GM18870 (cell line): ENCODE measurements around the gene CYP27C1.
"Not testable (repeated sequence)": the region's sequence is repeated elsewhere in the genome, so short reads cannot be mapped to it uniquely, and the experiment has no call there.

ENCODE experiments used
- ATAC-seq: cut with Tn5 transposase; IDR thresholded peaks from one replicate; pipeline ENCODE4 v1.9.1; 2021; ENCODE audit warnings: moderate library complexity; ENCODE audit not compliant: unreplicated experiment

Gene CYP27C1

GRCh38 chr2:127173057-127173456, 47.0 kb downstream of the CYP27C1 start:
- ATAC-seq, result no peak

- ATAC-seq, result no peak
Observed at GRCh38 chr2:127172306-127172705, 47.8 kb downstream of the CYP27C1 start.

GRCh38 chr2:127170452-127171197, 49.5 kb downstream of the CYP27C1 start:
- ATAC-seq, result no peak

- ATAC-seq, result no peak
Observed at GRCh38 chr2:127170021-127170420, 50.1 kb downstream of the CYP27C1 start.

GRCh38 chr2:127169066-127169660, 50.9 kb downstream of the CYP27C1 start:
- no peak for ATAC-seq

GRCh38 chr2:127166231-127166860, 53.8 kb downstream of the CYP27C1 start:
- ATAC-seq, result no peak

- no peak for ATAC-seq
Observed at GRCh38 chr2:127165539-127165935, 54.6 kb downstream of the CYP27C1 start.

- ATAC-seq, result no peak
Observed at GRCh38 chr2:127164761-127165538, 55.1 kb downstream of the CYP27C1 start.

GRCh38 chr2:127163921-127164320, 56.2 kb downstream of the CYP27C1 start:
- no peak for ATAC-seq

- not testable (repeated sequence) for ATAC-seq
Observed at GRCh38 chr2:127163090-127163406, 57.1 kb downstream of the CYP27C1 start.

- ATAC-seq, result no peak
Observed at GRCh38 chr2:127162261-127163089, 57.6 kb downstream of the CYP27C1 start.

- no peak for ATAC-seq
Observed at GRCh38 chr2:127161176-127162136, 58.6 kb downstream of the CYP27C1 start.

GRCh38 chr2:127160676-127161075, 59.4 kb downstream of the CYP27C1 start:
- ATAC-seq, result no peak

- no peak for ATAC-seq
Observed at GRCh38 chr2:127159543-127159942, 60.6 kb downstream of the CYP27C1 start.

- ATAC-seq, result no peak
Observed at GRCh38 chr2:127158614-127159290, 61.3 kb downstream of the CYP27C1 start.

- ATAC-seq, result no peak
Observed at GRCh38 chr2:127157651-127158485, 62.2 kb downstream of the CYP27C1 start.

GRCh38 chr2:127157114-127157513, 63.0 kb downstream of the CYP27C1 start:
- ATAC-seq, result no peak

- ATAC-seq, result no peak
Observed at GRCh38 chr2:127155947-127156346, 64.2 kb downstream of the CYP27C1 start.
